ENCODE measurements around the gene DRAM1.
"Not testable (repeated sequence)": the region's sequence is repeated elsewhere in the genome, so short reads cannot be mapped to it uniquely, and the experiment has no call there.

Gene DRAM1, protein sequence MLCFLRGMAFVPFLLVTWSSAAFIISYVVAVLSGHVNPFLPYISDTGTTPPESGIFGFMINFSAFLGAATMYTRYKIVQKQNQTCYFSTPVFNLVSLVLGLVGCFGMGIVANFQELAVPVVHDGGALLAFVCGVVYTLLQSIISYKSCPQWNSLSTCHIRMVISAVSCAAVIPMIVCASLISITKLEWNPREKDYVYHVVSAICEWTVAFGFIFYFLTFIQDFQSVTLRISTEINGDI

DNA sequence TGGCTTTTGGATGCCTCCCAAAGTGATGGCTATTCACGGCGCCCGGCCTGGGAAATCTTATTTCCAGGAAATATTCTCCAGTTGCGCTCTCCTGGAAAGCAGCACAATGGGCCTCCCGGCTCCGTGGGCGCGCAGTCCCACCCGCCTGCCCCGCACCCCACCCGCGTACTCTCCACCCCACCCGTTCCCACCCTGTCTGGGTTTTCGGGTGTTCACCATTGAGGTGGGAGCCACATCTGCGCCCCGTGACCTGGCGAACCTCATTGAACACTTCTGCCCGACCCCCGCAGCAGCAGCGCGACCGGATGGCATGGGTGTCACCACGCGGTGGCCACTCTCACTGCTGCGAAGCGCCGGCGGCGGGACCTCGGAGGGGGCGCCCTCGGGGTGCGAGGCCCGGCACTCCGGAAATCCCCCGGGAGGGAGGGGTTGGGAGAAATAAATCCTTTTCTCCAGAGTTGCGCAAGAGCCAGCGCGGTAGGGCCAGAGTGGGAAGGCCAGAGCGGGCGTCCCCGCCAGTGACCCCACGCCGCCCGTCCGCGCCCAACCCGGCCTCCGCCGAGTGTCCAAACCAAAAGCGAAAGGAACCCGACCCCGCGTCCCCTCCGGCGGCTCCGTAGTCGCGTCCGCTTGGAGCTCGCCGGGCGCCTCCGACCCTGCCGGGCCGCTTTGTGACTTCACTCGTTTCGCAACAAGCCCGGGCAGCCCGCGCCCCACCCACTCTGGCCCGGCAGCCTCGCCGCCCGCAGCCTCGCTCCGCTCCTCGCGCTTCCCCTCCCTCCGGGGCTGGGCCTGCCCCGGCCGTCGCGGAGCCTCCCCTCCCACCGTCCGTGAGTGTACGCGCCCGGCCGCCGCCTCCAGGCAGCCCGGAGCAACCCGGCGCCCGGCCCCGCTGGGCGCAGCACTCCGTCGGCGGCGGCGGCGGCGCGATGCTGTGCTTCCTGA lies at the start of gene DRAM1:
Gene DRAM1 (plus strand): TSS at position 720 of the 945 bp plus-strand sequence. CDS start 210 bp downstream, at position 930.
- peak; percentile 51 for DNase-seq (ENCODE audit: low read depth)

DNA sequence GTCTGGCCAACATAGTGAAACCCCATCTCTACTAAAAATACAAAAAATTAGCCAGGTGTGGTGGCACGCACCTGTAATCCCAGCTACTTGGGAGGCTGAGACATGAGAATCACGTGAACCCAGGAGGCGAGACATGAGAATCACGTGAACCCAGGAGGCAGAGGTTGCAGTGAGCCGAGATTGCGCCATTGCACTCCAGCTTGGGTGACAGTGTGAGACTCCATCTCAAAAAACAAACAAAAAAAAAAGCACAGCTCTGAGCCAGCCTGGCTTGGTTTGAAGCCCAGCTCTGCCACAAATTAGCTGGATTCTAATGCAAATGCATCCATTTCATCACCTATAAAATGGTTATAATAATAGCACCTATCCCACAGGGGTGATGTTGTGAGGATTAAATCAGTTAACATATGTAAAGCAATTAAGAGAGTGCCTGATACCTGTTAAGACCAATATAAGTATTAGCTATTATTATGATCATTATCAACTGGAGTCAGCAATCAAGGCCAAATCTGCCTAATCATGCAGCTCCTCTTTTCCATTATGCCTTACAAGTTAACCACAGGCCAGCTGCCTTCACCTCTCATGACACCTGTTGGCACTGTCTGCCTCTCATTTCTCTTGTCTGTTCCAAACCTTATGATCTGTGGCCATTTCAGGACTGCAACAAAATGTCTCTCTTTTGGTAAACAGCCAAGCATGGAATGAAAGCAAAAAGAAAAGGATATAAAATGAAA lies 48.8 kb upstream of the DRAM1 start:
- no peak for DNase-seq (ENCODE audit: low read depth)

DNA sequence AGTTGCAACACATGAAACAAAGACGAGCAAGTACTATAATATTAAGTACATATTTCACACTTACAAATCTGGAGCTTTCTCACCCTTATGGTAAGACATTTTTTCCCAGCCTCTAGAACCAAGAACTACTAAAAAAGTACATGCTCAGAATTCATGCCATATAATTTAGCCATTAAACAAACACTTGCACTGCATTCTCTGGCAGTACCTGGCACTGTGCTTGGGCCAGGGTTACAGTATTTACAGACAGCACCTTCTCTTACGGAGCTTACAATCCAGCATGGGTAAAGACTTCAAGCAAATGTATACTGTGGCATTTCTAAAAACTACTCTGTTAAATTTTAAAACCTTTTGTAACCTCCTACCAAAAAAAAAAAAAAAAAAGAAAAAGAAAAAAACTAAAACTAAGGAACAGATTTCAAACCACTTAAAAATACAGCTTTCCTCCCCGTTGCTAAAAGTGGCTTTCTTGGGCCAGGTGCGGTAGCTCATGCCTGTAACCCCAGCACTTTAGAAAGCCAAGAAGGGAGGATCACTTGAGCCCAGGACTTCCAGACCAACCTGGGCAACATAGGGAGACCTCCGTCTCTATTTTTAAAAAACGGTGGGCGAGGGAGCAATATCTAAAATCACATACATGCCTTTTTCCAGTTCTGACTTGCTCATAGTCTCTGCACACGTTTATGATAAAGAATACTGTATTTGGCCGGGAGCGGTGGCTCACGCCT lies 47.6 kb upstream of the DRAM1 start:
- no peak for DNase-seq (ENCODE audit: low read depth)

DNA sequence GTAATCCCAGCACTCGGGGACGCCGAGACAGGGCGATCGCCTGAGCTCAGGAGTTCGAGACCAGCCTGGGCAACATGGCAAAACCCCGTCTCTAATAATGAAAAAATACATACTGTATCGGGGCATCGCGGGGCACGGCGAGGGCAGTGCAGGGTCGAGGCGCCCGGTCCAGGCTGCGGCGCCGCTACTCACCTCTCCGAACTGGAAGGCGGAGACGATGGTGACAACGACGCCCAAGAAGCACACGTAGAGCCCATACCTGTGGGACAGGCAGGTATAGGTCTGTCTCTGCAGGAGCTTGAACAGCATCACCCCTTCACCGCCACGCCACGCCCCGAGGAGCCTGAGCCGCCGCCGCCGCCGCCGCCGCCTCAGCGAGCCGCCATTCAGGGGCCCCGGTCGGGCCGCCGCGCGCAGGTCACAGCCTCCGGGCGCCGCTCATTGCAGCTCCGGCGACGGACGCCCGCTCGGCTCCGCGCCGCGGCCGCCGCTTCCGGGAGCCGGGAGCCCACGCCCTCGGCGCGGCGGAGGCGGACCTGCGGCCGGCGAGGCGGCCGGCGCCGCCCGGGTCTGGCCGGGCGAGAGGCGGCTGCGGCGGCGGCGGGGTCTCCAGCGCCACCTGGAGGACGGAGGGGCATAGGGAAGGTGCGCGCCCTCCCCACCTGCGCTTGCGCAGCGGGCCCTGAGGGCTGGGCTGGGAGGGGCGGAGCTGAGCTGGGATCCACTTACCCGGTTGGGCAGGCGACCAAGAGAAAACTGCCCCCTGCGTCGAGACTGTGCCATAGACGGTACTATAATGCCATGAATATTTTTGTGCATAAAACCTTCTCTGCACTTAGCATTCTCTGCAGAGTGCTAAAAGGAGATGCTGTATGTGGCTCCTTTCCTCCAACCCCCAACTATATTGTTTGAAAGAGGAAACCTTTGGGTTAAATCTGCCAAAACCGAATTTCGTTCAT lies 46.7 kb upstream of the DRAM1 start, which contains the start of gene GNPTAB:
Gene GNPTAB (minus strand): TSS at position 593 of the 959 bp plus-strand sequence. CDS start 284 bp downstream, at position 309.
- DNase-seq (ENCODE audit: low read depth): peak; percentile 94

DNA sequence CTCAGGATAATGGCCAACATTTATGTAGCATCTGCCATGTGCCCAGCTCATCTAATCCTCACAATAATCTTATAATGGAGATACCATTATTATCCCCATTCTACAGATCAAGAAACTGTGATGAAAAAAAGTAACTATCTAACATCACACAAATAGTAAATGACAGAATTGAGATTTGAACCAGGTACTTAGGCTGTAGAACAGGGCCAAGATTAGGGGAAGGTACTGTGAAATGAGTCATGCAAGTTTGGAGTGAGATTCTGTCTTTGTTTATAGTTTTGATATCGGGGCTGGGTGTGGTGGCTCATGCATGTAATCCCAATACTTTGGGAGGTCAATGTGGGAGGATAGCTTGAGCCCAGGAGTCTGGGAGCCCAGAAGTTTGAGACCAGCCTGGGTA lies 45.4 kb upstream of the DRAM1 start:
- no peak for DNase-seq (ENCODE audit: low read depth)

DNA sequence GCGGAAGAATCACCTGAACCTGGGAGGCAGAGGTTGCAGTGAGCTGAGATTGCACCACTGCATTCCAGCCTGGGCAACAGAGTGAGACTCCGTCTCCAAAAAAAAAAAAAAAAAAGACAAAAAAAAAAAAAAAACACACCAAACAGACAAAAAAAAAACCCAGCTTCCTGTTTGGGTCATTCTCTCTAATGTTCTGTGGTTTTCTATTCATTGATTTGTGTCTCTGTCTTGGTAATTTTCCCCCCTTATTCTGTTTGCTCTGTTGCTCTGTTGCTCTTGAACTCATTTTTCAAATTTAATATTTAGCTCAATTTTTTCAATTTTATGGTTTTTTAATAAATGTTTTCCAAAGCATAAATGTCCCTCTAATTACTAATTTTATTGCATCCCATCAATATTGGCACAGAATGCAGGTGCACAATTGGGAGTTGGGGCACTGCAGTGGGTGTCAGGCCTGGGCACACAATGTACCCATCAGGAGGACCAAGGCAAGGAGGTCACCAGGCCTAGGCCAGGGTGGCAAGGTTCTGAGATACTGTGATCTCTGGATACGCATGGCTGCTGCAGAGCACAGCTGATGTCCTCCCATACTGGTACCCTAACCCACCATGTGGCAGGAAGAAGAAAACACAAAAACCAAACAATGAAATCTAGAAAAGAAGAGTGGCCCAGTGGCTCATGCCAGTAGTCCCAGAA lies 38.6 kb upstream of the DRAM1 start:
- DNase-seq (ENCODE audit: low read depth): no peak

DNA sequence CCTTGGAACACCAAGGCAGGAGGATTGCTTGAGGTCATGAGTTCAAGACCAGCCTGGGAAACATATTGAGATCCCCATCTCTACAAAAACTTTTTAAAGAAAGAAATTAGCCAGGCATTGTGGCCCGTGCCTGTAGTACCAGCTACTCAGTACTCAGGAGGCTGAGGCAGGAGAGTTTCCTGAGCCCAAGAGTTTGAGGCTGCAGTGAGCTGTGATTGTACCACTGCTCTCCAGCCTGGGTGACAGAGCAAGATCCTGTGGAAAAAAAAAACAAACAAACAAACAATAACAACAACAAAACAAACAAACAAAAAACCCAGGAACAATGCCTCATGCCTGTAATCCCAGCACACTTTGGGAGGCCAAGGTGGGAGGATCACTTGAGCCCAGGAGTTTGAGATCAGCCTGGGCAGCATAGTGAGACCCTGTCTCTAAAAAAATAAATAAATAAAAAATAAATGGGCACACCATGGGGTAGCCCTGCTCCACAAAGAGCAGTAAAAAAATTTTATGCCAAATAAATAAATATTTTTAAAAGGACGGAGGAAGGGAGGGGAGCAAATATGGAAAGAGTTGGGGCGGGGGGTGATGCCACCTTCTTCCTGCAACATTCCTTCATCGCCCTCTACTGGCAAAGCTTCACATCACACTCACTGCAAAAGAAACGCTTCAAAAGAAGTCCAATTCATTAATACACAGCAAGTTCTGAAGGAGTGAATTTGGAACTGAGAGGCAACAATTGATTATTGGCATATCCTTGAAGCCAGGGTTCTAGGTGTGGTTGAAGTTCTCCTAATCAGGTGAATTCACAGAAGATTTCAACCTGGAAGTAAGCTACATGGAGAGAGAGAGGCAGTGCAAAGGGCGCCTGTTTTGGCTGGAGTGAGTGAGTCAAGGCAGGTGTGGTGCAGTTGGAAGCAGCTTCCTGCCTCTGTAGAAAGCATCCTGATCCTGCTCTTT lies 37.8 kb upstream of the DRAM1 start:
- DNase-seq (ENCODE audit: low read depth): peak; percentile 61

DNA sequence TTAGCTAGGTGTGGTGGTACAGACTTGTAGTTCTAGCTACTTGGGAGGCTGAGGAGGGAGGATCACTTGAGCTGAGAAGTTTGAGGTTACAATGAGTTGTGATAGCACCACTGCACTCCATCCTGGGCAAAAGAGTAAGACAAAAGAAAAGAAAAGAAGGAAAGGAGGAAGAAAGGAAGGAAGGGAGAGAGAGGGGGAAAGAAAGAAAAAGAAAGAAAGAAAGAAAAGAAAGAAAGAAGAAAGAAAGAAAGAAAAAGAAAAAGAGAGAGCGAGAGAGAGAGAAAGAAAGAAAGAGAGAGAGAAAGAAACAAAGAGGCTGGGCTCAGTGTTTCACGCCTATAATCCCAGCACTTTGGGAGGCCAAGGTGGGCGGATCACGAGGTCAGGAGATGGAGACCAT lies 36.3 kb upstream of the DRAM1 start:
- DNase-seq (ENCODE audit: low read depth): no peak

DNA sequence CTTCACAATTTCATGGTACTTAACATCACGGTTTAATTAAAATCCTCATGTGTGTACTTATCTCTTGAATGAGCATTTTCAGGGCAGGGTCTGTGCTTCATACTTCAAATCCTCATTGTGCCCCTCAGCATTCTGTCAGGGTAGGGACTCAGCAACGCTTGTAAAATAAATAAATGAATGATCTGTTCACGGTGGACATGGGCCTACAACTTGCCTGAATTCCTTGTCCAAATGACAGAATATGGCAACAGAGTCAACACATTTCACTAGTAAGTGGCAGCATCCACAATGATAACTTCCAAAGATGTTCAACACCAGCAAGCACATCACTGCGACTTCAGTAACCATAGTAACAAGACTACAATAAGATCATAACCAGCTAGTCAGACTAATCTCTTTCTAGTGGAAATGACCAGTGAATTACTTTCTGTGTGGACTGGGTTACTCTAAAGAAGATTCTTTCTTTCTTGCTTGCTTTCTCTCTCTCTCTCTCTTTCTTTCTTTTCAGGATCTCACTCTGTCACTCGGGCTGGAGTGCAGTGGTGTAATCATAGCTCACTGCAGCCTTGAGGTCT lies 32.2 kb upstream of the DRAM1 start:
- no peak for DNase-seq (ENCODE audit: low read depth)

DNA sequence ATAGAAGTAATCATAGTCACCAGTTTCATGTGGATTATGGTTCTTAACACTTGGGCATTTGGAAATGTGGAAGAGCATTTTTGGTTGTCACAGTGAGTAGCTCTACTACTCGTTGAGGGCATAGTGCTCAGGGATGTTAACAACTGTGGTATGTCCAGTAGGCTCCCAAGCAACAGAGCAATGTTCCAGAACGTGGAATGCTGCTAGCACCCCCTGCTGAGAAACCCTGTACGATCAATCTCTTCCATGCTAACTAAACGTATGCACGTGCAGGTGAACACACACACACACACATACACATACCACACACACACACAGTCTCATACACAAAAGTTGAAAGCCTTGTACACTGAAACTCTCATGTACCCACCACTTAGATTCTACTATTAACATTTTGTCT lies 30.1 kb upstream of the DRAM1 start:
- DNase-seq (ENCODE audit: low read depth): no peak

DNA sequence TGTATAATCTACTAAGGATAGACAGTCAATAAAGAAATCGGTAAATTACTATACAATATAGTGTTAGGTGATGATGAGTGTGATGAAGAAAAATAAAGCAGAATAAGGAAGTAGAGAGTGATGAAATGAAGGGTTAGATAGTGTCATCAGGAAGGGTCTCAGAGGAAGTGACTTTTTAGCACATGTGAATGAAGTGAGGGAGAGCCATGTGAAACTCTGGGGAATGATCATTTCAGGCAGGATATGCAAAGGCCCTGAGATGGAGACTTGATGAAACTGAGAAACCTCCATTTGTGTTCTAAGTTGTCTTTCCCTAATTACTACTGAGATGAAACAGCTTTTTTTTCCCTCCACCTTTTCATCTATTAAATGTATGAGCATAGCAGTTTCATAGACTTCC lies 27.2 kb upstream of the DRAM1 start:
- no peak for DNase-seq (ENCODE audit: low read depth)

DNA sequence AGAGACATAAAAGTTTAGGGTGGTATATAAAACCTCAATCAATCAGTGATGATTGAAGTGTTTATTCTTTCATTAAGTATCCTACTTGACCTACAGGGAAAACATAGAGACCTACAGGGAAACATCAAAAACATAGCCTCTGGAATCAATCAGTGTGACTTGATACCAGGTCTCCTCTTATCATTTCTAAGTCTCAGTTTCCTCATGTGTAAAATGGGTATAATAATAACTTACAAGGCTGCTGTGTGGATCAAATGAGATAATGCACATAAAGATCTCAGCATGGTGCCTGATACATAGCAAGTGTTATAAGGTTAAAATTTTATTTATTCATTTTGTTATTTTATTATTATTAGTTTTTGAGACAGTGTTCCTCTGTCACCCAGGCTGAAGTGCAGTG lies 24.4 kb upstream of the DRAM1 start:
- DNase-seq (ENCODE audit: low read depth): no peak

DNA sequence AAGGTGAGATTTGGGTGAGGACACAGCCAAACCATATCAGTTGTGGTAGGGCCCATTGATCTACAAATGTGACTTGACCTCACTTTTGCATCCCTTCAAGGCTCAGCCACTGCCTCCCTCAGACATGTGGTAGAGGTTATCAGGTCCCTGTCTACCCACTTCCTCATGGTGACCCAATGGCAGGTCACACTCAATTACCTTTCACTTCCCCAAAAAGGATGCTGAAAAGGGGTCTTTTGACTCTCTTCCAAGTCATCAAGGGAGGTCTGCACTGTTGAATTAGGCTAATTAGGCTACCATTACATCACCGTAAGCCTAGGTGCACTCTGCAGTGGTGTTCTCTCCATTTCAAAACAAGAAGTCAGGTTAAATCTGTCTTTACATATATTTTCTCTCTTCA lies 22.6 kb upstream of the DRAM1 start:
- no peak for DNase-seq (ENCODE audit: low read depth)

DNA sequence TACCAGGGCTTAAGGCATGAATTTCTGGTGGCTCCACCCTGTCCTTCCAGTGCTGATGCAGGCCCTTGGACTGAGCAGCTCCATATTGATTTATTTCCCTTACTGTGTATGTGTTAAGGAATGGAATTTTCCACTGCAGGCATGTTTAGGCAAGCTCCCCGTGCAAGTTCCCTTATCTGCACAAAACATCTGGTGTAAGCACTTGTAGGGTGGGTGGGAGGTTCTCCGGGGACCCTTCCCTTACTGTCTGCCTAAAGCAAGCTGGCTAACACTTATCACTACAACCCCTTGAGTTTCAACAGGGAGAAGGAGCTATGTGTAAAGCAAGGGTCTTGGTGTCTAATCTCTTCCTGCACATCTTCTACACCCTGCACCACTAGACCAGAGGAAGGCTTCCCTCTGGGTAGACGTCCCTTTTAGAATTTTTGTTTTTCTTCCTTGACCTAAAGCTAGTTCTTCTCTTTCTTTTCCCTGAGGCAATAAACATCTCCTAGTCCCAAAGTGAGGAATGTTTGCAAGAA lies 22.0 kb upstream of the DRAM1 start:
- DNase-seq (ENCODE audit: low read depth): no peak

DNA sequence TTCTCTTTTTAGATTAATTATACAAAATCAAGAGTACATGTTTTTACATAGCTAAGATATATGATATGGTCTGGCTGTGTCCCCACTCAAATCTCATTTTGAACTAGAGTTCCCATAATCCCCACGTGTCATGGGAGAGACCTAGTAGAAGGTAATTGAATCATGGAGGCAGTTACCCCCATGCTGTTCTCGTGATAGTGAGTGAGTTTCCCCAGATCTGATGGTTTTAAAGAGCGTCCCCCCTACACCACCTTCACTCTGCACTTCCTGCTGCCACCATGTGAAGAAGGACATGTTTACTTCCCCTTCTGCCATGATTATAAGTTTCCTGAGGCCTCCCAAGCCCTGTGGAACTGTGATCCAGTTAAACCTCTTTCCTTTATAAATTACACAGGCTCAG lies 21.4 kb upstream of the DRAM1 start:
- DNase-seq (ENCODE audit: low read depth): no peak

DNA sequence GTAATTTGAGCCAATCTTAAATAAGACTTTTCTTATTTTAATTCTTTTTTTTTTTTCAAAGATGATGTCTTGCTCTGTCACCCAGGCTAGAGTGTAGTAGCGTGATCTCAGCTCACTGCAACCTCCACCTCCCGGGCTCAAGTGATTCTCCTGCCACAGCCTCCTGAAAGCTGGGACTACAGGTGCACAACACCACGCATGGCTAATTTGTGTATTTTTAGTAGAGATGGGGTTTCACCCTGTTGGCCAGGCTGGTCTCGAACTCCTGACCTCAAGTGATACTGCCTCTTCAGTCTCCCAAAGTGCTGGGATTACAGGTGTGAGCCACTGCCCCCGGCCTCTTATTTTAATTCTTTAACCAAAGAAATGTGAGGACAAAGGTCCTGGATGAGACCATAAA lies 20.8 kb upstream of the DRAM1 start:
- not testable (repeated sequence) for DNase-seq (ENCODE audit: low read depth)

DNA sequence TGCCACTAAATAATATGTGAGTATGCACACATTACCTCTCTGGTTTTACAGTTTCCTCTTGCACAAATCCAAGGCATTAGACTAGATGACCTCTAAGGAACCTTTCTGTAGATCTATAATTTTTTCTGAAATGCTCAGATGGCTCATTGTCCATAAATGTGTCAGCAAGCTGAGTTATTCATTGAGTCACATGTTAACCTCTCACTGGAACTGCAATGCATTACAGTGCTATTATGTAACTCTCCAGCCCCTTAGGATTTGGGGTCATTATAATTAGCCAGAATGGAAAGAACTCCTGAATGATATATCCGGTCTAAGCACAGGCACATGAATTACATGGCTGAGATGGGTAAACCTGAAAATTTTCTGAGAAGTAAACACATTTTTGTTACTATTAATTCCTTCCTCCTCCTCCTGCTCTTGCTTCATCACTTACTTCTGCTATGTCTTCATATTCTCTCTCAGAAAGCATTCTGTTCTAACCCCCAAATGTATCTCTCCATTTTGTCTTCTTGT lies 20.3 kb upstream of the DRAM1 start:
- DNase-seq (ENCODE audit: low read depth): no peak

DNA sequence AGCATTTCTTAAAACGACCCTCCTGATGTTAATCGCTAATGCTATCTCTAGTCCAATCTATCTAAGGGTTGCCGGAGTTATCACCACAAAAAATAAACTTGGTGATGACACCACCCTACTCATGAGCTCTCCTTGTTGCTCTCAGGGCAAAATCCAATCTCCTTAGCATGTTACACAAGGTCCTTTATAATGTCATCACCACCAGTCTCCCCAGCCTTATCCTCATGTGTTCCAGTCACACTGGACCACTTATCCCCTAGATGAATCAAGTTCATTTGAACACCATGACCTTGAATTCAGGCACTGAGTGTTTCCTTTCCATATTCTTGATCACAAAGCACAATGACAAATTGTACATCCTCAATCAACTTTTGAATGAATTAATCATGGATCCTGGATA lies 19.0 kb upstream of the DRAM1 start:
- DNase-seq (ENCODE audit: low read depth): no peak
